Activated T-helper 1 cell treated with anti-CD3 and anti-CD28 coated beads, Interleukin-2, amount 50 U/mL, for 16 hours (primary cell): Measurements from ENCODE around the gene WBP2NL.
"Not testable (repeated sequence)": the region's sequence is repeated elsewhere in the genome, so short reads cannot be mapped to it uniquely, and the experiment has no call there.

Experiments
- DNase-seq, 2 donors: peaks; one replicate each; pipeline ENCODE4 v3.0.0-alpha.2; 2020; ENCODE audit warnings: low read depth in 1 of 2, low spot score in 1 of 2

The WBP2NL gene

GRCh38 chr22:41998361-41999261 is at the start of gene WBP2NL:
WBP2NL (plus strand) TSS chr22:41998788; CDS start chr22:41998819, 31 bp downstream.
- DNase-seq = peak; percentile 69 to 84

- DNase-seq = not testable (repeated sequence)
Measured at GRCh38 chr22:41948928-41949296, 49.7 kb upstream of the WBP2NL start.

DNA sequence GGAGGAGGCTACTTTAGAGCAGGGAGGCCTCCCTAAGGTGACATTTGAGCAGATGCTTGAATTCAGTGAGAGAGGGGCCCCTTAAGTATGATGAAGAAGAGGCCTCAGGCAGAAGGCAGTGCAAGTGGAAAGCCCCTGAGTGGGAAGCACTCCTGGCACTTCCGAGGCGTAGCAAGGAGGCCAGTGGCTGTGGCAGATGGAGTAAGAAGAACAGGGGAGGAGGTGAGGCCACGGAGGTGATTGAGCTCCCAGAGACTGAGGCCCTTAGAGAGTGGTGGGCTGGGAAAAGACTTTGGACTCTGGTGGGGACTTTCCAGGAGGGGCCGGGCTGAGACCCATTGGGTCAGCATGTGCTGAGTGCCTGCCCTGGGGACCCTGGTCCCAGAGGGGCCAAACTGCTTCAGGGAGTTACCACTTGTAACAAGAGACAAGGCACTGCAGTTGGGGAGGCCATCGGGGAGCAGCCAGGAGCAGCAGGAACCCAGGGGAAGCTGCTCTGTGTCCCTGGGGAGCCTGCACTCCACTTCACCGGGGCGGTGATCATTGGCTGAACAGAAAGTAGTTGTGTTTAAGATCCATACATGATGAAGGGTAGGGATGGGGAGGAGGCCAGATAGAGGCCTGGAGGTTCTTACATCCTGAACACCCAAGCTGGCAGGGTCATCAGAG is 49.2 kb upstream of the WBP2NL start:
- DNase-seq = no peak

GRCh38 chr22:41951898-41952474 is 46.6 kb upstream of the WBP2NL start, which contains the start of gene SMIM45:
SMIM45 (plus strand) TSS chr22:41952150.
- DNase-seq = no peak

- DNase-seq = no peak
Measured at GRCh38 chr22:41952713-41953112, 45.9 kb upstream of the WBP2NL start.

GRCh38 chr22:41957941-41958556 is 40.5 kb upstream of the WBP2NL start:
- DNase-seq = no peak

DNA sequence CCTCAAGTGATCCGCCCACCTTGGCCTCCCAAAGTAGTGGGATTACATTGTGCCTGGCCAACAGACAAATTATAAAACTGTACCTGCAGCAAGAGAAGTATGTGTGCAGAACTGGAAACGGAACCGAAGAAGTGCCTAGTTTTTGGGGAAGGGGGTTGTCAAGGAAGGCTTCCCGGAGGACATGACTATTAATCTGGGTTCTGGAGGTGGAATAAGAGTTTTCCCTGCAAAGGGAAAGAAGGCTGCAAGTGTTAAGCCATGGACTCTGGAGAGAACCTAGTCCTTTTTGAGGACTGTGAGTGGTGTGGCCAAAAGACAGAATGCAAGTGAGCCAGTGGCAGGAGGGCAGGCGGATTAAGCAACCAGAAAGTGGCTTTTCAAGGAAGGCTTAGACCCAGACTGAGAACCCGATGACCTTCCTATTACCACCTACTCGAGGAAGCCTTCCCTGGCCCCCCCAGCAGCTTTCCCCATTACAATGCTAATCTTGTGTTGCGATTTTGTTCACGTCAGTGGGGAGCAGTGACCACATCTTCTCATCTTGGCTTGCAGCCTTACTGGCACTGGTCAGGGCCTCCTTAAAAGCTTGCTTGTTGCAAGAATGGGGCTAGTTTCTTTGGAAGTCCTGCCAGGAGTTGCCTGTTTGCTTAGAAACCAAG is 35.0 kb upstream of the WBP2NL start:
- DNase-seq = no peak

GRCh38 chr22:41964112-41964491 is 34.5 kb upstream of the WBP2NL start:
- no peak for DNase-seq

DNA sequence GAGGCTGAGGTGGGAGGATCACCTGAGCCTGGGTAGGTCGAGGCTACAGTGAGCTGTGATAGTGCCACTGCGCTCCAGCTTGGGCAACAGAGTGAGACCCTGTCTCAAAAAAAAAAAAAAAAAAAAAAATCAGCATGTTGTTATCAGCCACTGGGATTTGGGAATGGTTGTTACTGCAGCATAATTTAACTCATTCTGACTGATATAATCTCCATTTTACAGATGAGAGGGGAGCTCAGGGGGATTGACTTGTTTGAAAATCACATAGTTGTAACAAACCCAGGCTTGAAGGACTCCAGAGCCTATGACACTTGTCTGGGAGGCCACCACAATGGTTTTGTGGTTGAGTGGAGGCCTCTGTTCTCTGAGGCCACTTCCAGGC is 32.4 kb upstream of the WBP2NL start:
- no peak for DNase-seq

- DNase-seq = no peak
Measured at GRCh38 chr22:41966607-41967240, 31.9 kb upstream of the WBP2NL start.

- DNase-seq = no peak
Measured at GRCh38 chr22:41968601-41969000, 30.0 kb upstream of the WBP2NL start.

DNA sequence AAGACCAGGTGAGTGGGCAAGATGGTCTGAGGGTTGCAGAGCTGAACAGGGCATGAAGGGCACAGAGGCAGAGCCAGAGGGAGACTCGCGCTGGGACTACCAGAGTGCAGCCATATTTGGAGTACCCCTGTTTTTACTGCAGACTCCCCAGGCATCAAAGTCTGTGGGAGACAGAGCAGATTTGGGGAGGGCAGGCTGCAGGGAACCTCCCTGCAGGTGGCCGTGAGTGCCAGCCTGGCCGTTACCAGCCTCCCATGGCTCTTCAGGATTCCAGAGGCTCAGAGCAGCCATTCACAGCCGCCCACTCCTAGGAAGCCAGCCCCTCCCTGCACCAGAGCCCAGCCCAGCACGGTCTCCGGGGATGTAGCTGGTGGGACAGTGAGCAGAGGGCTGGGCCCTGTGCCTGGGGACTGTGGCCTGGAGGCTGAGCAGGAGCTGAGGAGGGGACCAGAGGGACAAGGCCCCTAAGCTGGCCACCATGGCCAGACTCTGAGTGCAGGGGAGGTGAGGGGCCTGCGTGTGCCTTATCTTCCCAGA is 29.4 kb upstream of the WBP2NL start, which contains the start of gene SEPTIN3:
Gene SEPTIN3 (plus strand): TSS at position 334 of the 537 bp plus-strand sequence. CDS start 2,050 bp downstream, outside the sequence.
- DNase-seq = no peak

DNA sequence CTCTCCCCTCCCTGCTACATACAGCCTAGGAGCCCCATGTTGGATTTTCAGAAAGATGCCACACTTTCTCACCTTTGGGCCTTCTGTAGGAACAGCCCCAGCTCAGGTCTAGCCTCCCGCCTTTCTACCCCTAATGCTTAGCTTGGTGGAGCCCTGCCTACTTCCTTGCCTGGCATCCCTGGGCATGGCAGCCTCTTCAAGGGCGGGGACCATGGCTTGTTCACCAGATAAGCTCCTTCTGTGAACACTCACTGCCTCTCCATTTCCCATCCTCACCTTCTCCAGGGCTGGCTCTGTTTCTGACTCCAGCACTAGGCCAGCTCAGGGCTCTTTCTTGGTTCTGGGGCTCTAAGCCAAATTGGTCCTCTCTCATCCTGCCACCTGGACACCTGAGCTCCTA is 28.0 kb upstream of the WBP2NL start:
- DNase-seq = no peak

DNA sequence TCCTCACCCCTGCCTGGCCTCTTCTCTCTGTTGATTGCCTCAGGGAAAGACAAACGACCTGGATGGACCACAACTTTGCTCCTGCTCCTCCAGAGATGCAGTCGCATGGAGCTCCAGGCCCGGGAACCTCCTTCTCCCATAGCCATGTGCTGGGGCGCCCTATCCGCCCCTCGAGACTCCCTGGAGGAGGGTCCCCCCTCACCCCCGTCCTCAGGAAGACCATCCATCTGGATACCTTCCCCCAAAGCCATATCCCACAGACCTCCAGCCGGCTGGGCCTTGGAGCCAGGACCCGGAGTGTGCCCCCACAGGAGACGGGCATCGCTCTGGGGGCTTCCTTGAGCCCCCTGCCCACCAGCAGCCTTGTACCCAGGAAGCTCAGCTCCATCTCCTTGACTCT is 27.2 kb upstream of the WBP2NL start:
- no peak for DNase-seq

- DNase-seq = no peak
Measured at GRCh38 chr22:41974691-41975290, 23.8 kb upstream of the WBP2NL start.

DNA sequence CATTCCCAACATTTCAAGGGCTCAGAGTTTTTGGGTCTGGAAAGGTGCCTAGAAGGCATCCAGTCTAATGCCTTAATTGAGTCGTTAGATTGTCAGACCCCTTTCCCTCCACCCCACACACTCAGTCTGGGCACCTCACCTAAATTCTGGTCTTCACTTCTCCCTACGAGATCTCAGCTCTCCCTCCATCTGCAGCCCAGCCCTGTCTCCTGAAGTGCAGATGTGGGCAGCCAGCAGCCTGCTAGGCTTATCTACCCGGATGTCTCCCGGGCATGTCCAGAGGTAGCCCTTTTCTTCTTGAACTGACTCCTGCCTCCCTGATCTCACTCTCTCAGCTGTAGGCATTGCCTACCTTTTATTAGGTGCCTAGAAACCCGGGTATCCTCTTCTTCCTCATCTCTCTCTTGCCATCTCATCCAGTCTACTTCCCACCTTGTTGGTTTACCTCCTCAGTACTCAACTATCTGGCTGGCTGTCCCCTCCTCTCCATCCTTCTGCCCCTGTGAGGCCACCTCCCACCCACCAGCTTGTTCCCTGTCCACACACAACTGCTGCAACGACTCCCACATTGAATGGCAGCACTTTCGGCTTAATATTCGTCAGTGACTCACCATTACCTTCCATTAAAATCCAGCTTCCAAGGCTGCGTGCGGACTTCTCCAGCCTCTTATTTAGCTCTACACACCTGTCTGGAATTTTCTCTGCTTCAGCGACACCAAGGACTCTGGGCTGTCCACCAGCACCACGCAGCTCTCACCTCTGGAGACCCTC is 23.1 kb upstream of the WBP2NL start:
- DNase-seq = no peak

DNA sequence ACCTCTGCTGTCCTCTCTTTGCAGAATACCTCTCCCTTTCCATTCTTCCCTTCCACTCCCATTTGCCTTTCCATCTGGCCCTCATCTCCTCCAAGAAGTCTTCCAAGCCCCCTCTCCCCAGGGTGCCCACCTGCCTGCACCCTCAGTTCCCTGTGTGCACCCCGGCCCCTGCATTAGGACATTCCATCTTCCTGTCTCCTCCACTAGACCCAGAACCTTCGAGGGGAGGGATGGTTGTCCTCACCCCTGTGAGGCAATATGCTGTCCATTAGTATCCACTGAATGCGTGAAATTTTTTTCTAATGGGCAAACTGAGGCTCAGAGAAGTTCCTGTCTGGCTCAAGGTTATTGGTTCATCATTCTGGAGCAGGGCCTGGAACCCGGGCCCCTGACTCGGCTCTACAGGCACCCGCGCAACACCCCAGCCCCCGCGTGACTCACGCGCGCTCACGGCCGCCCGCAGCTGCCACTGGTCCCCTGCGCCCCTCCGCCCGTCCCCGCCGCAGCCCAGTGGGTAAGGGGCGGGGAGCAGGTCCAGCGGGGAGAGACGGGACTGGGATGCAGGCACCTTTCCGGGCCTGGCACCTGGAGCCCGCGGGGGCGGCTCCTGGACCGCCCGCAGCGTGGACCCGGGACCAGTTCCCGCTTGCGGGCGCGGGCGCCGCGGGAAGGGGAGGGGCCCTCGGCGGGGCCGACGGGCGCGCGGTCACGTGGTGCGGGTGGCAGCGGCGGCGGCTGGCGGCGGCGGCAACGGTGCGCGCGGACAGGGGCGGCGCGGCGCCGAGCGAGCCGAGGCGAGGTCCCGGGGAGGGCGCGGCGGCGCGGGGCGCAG is 22.3 kb upstream of the WBP2NL start:
- DNase-seq = peak in 1 of 2 donors; percentile 28

DNA sequence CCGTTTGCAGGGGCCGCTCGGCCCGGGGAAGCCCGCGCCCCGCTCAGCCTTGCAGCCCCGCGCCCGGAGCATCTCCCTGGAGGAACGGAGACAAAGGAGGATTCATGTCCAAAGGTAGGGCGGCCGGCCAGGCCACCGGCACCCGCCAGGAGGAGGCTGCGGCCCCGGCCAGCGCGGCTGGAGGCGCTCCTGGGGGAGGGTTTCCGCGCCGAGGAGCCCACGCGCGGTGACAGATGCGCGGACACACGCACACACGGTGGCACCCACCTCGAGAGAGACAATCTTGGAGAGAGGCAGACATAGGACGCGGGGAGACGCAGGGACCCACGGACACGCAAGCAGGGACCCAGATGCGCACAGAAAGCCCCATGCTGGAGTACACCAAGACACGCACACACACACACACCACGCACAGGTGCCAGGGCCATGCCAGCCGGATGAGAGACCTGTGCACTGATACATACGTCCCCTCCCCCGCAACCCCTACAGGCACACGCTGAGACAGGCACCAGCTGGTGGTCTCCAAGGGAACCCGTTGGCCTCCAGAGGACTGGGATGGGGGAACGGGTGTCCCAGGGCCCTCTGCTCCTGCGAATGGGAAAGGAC is 21.5 kb upstream of the WBP2NL start:
- no peak for DNase-seq
